ENCODE measurements around the gene HLA-DQA1. TPM values are rescaled to one million over a fixed set of nuclear protein-coding genes. Genes with fewer than 3 reads are reported as not detected.

Gene HLA-DQA1
- total RNA-seq, 1 donor from 2014 or later: 5.4 TPM

GRCh38 chr6:32603222-32603621, 34.0 kb upstream of the HLA-DQA1 start:
- Histone ChIP-seq H3K9me3 (replicated peaks) (no peaks in the 10 kb centered on the region), H3K36me3 (no peaks in the 10 kb centered on the region), H3K4me3 (no peak overlapping the region), H3K27me3 (ENCODE audit: low read depth) (no peaks in the 10 kb centered on the region), H3K4me1 (no peaks in the 10 kb centered on the region), H3K27ac (replicated peaks) (peak overlapping the region; percentile 33)
- intact Hi-C loops (cut with micrococcal nuclease): no loop called here
- TF ChIP-seq, protein P1, sequence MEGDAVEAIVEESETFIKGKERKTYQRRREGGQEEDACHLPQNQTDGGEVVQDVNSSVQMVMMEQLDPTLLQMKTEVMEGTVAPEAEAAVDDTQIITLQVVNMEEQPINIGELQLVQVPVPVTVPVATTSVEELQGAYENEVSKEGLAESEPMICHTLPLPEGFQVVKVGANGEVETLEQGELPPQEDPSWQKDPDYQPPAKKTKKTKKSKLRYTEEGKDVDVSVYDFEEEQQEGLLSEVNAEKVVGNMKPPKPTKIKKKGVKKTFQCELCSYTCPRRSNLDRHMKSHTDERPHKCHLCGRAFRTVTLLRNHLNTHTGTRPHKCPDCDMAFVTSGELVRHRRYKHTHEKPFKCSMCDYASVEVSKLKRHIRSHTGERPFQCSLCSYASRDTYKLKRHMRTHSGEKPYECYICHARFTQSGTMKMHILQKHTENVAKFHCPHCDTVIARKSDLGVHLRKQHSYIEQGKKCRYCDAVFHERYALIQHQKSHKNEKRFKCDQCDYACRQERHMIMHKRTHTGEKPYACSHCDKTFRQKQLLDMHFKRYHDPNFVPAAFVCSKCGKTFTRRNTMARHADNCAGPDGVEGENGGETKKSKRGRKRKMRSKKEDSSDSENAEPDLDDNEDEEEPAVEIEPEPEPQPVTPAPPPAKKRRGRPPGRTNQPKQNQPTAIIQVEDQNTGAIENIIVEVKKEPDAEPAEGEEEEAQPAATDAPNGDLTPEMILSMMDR (IDR thresholded peaks at IDR 0.05; ENCODE audit: borderline replicate concordance): no peak
- DNase-seq: no peak

DNA sequence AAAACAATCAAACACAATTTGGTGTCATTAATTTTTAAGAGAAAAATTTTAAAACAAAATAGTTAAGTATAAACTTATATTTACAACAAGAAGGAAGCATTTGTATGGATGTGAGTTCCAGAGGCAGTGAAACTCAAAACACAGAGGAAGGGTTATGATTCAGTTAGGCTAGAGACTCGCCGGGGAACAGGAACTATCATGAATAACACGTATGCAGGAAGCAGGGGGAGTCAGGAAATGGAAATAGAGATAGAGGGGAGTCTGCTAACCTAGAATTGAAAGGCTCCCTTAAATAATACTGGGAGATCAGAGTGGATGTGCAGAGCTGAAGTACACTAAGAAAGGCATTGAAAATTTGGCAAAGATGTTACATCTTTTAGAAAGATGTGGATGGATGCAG, 33.3 kb upstream of the HLA-DQA1 start:
- Histone ChIP-seq H3K36me3 (no peaks in the 10 kb centered on the region), H3K4me3 (no peak overlapping the region), H3K27me3 (ENCODE audit: low read depth) (no peaks in the 10 kb centered on the region), H3K4me1 (no peaks in the 10 kb centered on the region), H3K9me3 (replicated peaks) (no peaks in the 10 kb centered on the region), H3K27ac (replicated peaks) (no peak overlapping the region)
- intact Hi-C loops (cut with micrococcal nuclease): no loop called here
- TF ChIP-seq, protein P1 (IDR thresholded peaks at IDR 0.05; ENCODE audit: borderline replicate concordance): no peak
- DNase-seq: no peak

DNA sequence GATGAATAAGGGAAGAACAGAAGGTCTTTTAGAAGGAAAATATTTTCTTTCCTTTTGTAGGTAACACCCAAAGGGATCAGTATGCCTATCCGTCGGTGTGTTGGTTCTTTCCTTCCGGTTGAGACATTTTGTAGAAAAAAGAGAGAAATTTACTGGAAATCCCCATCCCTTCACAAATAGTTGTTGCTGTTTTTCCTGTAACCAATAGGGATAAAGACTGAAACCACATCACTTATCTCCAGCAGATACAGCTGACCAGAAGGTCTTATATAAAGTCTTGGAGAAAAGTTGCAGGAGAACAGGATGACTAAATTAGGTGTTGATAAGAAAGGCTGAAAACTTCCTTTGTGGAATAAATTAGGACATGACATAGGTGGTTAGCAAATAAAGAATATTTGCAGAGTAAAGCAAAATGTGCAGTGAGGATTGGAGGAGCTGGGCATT, 32.8 kb upstream of the HLA-DQA1 start:
- H3K4me3 ChIP-seq: no peak overlapping the region
- no peaks in the 10 kb centered on the region for H3K4me1 ChIP-seq
- no peaks in the 10 kb centered on the region for H3K36me3 ChIP-seq
- intact Hi-C loops (cut with micrococcal nuclease): no loop called here
- H3K9me3 ChIP-seq (replicated peaks): no peaks in the 10 kb centered on the region
- no peak for DNase-seq
- TF ChIP-seq, protein P1 (IDR thresholded peaks at IDR 0.05; ENCODE audit: borderline replicate concordance): no peak
- H3K27ac ChIP-seq (replicated peaks): peak overlapping the region; percentile 27
- no peaks in the 10 kb centered on the region for H3K27me3 ChIP-seq (ENCODE audit: low read depth)

GRCh38 chr6:32607263-32607987, 29.8 kb upstream of the HLA-DQA1 start:
- H3K4me1 ChIP-seq: no peaks in the 10 kb centered on the region
- H3K9me3 ChIP-seq (replicated peaks): no peaks in the 10 kb centered on the region
- H3K27me3 ChIP-seq (ENCODE audit: low read depth): no peaks in the 10 kb centered on the region
- no peak overlapping the region for H3K4me3 ChIP-seq
- DNase-seq: no peak
- TF ChIP-seq, protein P1 (IDR thresholded peaks at IDR 0.05; ENCODE audit: borderline replicate concordance): no peak
- no peaks in the 10 kb centered on the region for H3K36me3 ChIP-seq
- intact Hi-C loops (cut with micrococcal nuclease): no loop called here
- no peak overlapping the region for H3K27ac ChIP-seq (replicated peaks)

DNA sequence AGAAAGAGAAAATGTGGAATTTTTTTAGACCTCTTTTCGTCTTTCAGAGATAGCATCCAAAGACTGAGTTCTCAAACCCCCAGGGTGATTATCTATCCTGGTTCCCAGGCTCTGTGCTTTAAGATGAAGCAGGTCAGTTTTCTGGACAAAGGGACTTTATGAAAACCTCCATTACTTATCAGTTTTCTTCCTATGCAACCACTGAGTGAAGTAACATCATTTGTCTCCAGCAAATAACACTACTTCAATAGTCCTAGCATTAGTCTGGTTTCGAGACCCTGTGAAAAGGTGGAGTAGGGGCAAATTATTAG, 29.3 kb upstream of the HLA-DQA1 start:
- H3K36me3 ChIP-seq: no peaks in the 10 kb centered on the region
- TF ChIP-seq, protein P1 (IDR thresholded peaks at IDR 0.05; ENCODE audit: borderline replicate concordance): no peak
- intact Hi-C loops (cut with micrococcal nuclease): no loop called here

More for the DNA sequence above, 29.3 kb upstream of the HLA-DQA1 start:
- H3K4me3 ChIP-seq: no peak overlapping the region
- no peaks in the 10 kb centered on the region for H3K27me3 ChIP-seq (ENCODE audit: low read depth)
- no peaks in the 10 kb centered on the region for H3K4me1 ChIP-seq
- DNase-seq: no peak
- no peaks in the 10 kb centered on the region for H3K9me3 ChIP-seq (replicated peaks)
- H3K27ac ChIP-seq (replicated peaks): no peak overlapping the region
